Thyroid gland (tissue), 4 donors: ENCODE data around the gene SLC44A1. TPM values are rescaled to one million over a fixed set of nuclear protein-coding genes. Genes with fewer than 3 reads are reported as not detected.

ENCODE experiments used
- DNase-seq, 2 donors: peaks; one replicate each; pipeline ENCODE4 v3.0.0-alpha.2; 2019
- H3K27ac ChIP-seq, 3 donors: fragments of 200-600 bp; sonication (generic); 1 replicate in 2 of 3; 2 replicates in 1 of 3; pipeline ENCODE4 v1.5.1; 2016 to 2019; ENCODE audit warnings: mild to moderate bottlenecking in 1 of 3, moderate library complexity in 1 of 3
- H3K27me3 ChIP-seq: fragments of 200-600 bp; sonication (generic); one replicate; pipeline ENCODE4 v1.5.1; 2019
- H3K36me3 ChIP-seq, 2 donors: fragments of 200-600 bp; sonication (generic); one replicate each; pipeline ENCODE4 v1.5.1; 2016 to 2019
- H3K4me1 ChIP-seq, 2 donors: fragments of 200-600 bp; sonication (generic); one replicate each; pipeline ENCODE4 v1.5.1; 2017 to 2019
- H3K4me3 ChIP-seq, 3 donors: fragments of 200-600 bp; sonication (generic); replicated peaks in 1 of 3; 1 replicate in 2 of 3; 2 replicates in 1 of 3; pipeline ENCODE4 v1.5.1; 2016; ENCODE audit warnings: mild to moderate bottlenecking in 1 of 3
- H3K9me3 ChIP-seq: fragments of 200-600 bp; sonication (generic); one replicate; pipeline ENCODE4 v1.5.1; 2017
- CTCF ChIP-seq, 6 experiments: fragments of 200-600 bp in 3 of 6; fragments of 450-650 bp in 3 of 6; sonication (generic) in 3 of 6; IDR thresholded peaks; one replicate each; pipeline ENCODE4 v1.5.1; 2016 to 2019; ENCODE audit warnings: antibody characterized with exemption in 6 of 6, mild to moderate bottlenecking in 2 of 6, inconsistent platforms in 1 of 6, moderate library complexity in 1 of 6
- POLR2A ChIP-seq, 2 donors: fragments of 450-650 bp; IDR thresholded peaks; one replicate each; pipeline ENCODE4 v1.6.1; 2017; ENCODE audit warnings: antibody characterized with exemption in 2 of 2, mild to moderate bottlenecking in 2 of 2, moderate library complexity in 1 of 2
- WGBS, 2 donors: methylation state at CpG; one replicate each; pipeline ENCODE4 v1.1.5; 2017; 5-methylcytosine and 5-hydroxymethylcytosine counted together
- intact Hi-C: fragments of 100-400 bp; cut with DNase I; formaldehyde crosslinking; loops from one replicate; pipeline ENCODE4 v1.15.1; 2023
- total RNA-seq, 4 donors: library from RNA; depleted of rRNA; stranded (reverse); fragments of >200 nt; gene quantifications; one replicate each; pipeline ENCODE4 v1.2.3, GENCODE V29; 2016

Gene SLC44A1
- total RNA-seq, 4 donors from 2014 or later = 102 to 144 (median 132) TPM

GRCh38 chr9:105332471-105332870 lies 88.0 kb downstream of the SLC44A1 start:
- Histone ChIP-seq H3K36me3 (peaks cover 0 to 9% of the 10 kb centered on the region in 2 donors), H3K4me1 (peaks cover 0 to 13% of the 10 kb centered on the region in 2 donors), H3K4me3 (no peak overlapping the region), H3K27ac (no peak overlapping the region), H3K27me3 (no peaks in the 10 kb centered on the region), H3K9me3 (no peaks in the 10 kb centered on the region)
- TF ChIP-seq POLR2A (IDR thresholded peaks at IDR 0.05) = no peak
- DNase-seq = no peak
- intact Hi-C loops = no loop called here
- 87 to 92% methylated on average over 2 of the region's 2 CpGs for WGBS, 2 donors

GRCh38 chr9:105333076-105333475 lies 88.6 kb downstream of the SLC44A1 start:
- DNase-seq = no peak
- H3K9me3 ChIP-seq = no peaks in the 10 kb centered on the region
- WGBS, 2 donors = 95 to 97% methylated on average over 1 of the region's 1 CpG
- no peak overlapping the region for H3K4me3 ChIP-seq
- no peak for TF ChIP-seq CTCF (IDR thresholded peaks at IDR 0.05)
- H3K36me3 ChIP-seq = peaks cover 0 to 9% of the 10 kb centered on the region in 2 donors
- intact Hi-C loops = no loop called here
- peaks cover 0 to 13% of the 10 kb centered on the region in 2 donors for H3K4me1 ChIP-seq
- no peaks in the 10 kb centered on the region for H3K27me3 ChIP-seq
- no peak overlapping the region for H3K27ac ChIP-seq

- Histone ChIP-seq H3K36me3 (peaks cover 0 to 9% of the 10 kb centered on the region in 2 donors), H3K9me3 (no peaks in the 10 kb centered on the region), H3K4me3 (no peak overlapping the region), H3K4me1 (peaks cover 0 to 13% of the 10 kb centered on the region in 2 donors), H3K27ac (no peak overlapping the region), H3K27me3 (no peaks in the 10 kb centered on the region)
- intact Hi-C loops = no loop called here
- no peak for DNase-seq
- TF ChIP-seq CTCF (IDR thresholded peaks at IDR 0.05) = no peak
- TF ChIP-seq POLR2A (IDR thresholded peaks at IDR 0.05) = no peak
- 90 to 91% methylated on average over 1 of the region's 1 CpG for WGBS, 2 donors
These were observed 89.4 kb downstream of the SLC44A1 start for GRCh38 chr9:105333811-105334210.

GRCh38 chr9:105338308-105338707 lies 93.9 kb downstream of the SLC44A1 start:
- WGBS, 2 donors = 97% methylated on average over 2 of the region's 2 CpGs
- DNase-seq = no peak

GRCh38 chr9:105339849-105340248 lies 95.4 kb downstream of the SLC44A1 start:
- Histone ChIP-seq H3K9me3 (no peaks in the 10 kb centered on the region), H3K4me3 (no peak overlapping the region), H3K27ac (no peak overlapping the region), H3K4me1 (peaks cover 3 to 5% of the 10 kb centered on the region in 2 donors), H3K36me3 (peaks cover 0 to 9% of the 10 kb centered on the region in 2 donors), H3K27me3 (no peaks in the 10 kb centered on the region)
- DNase-seq = no peak
- TF ChIP-seq POLR2A (IDR thresholded peaks at IDR 0.05) (no peak), CTCF (IDR thresholded peaks at IDR 0.05) (no peak)
- intact Hi-C loops = no loop called here

More at GRCh38 chr9:105338308-105338707, 93.9 kb downstream of the SLC44A1 start:
- no peak for TF ChIP-seq POLR2A (IDR thresholded peaks at IDR 0.05)
- Histone ChIP-seq H3K36me3 (peaks cover 0 to 9% of the 10 kb centered on the region in 2 donors), H3K4me1 (peaks cover 3 to 5% of the 10 kb centered on the region in 2 donors), H3K4me3 (no peak overlapping the region), H3K9me3 (no peaks in the 10 kb centered on the region), H3K27me3 (no peaks in the 10 kb centered on the region), H3K27ac (no peak overlapping the region)
- intact Hi-C loops = no loop called here

- H3K4me1 ChIP-seq = peaks cover 5 to 10% of the 10 kb centered on the region in 2 donors
- H3K27ac ChIP-seq = peak overlapping the region in 2 of 3 donors; percentile 10 to 16
- no peak for TF ChIP-seq CTCF (IDR thresholded peaks at IDR 0.05)
- TF ChIP-seq POLR2A (IDR thresholded peaks at IDR 0.05) = no peak
- DNase-seq = no peak
- WGBS, 2 donors = 88 to 89% methylated on average over 2 of the region's 2 CpGs
- H3K36me3 ChIP-seq = peaks cover 0 to 5% of the 10 kb centered on the region in 2 donors
- no peak overlapping the region for H3K4me3 ChIP-seq
- no peaks in the 10 kb centered on the region for H3K9me3 ChIP-seq
- H3K27me3 ChIP-seq = no peaks in the 10 kb centered on the region
- intact Hi-C loops = no loop called here
These were observed 97.1 kb downstream of the SLC44A1 start for GRCh38 chr9:105341434-105342146.
